Endodermal cell (in vitro differentiated cells): ENCODE data around the gene SFR1. TPM values are rescaled to one million over a fixed set of nuclear protein-coding genes. Genes with fewer than 3 reads are reported as not detected.

Experiments used
- DNase-seq: peaks from one replicate; pipeline ENCODE4 v3.0.0-alpha.2; 2017
- H3K27ac ChIP-seq: 2 replicates; pipeline ENCODE4 v1.5.1; 2013; ENCODE audit warnings: mild to moderate bottlenecking, low read depth, low read length, moderate library complexity
- H3K27me3 ChIP-seq: 2 replicates; pipeline ENCODE4 v1.6.1; 2013; ENCODE audit warnings: mild to moderate bottlenecking, low read length, moderate library complexity; ENCODE audit not compliant: insufficient read depth, control insufficient read depth, poor library complexity, severe bottlenecking
- H3K36me3 ChIP-seq: 2 replicates; pipeline ENCODE4 v1.7.0; 2013; ENCODE audit warnings: mild to moderate bottlenecking, low read length, moderate library complexity; ENCODE audit not compliant: control insufficient read depth, insufficient read depth
- H3K4me1 ChIP-seq: one replicate; pipeline ENCODE4 v1.7.0; 2013; ENCODE audit warnings: low read length; ENCODE audit not compliant: control insufficient read depth, insufficient read depth
- H3K4me3 ChIP-seq: 2 replicates; pipeline ENCODE4 v1.5.1; 2013; ENCODE audit warnings: mild to moderate bottlenecking, low read length, moderate library complexity
- H3K9ac ChIP-seq: 2 replicates; pipeline ENCODE4 v1.6.1; 2013; ENCODE audit warnings: mild to moderate bottlenecking, low read length, moderate library complexity; ENCODE audit not compliant: poor library complexity, severe bottlenecking; ENCODE audit errors: extremely low read depth
- H3K9me3 ChIP-seq: 2 replicates; pipeline ENCODE4 v1.6.1; 2013; ENCODE audit warnings: mild to moderate bottlenecking, low read length, moderate library complexity; ENCODE audit not compliant: control insufficient read depth
- H3K27ac Mint-ChIP-seq: 2 replicates; pipeline ENCODE4 v1.8.0; 2020; ENCODE audit warnings: mixed read lengths
- H3K27me3 Mint-ChIP-seq: 2 replicates; pipeline ENCODE4 v1.8.0; 2021; ENCODE audit warnings: mild to moderate bottlenecking, mixed read lengths; ENCODE audit not compliant: insufficient read depth
- H3K36me3 Mint-ChIP-seq: 2 replicates; pipeline ENCODE4 v1.8.0; 2020; ENCODE audit warnings: low read depth, mixed read lengths
- H3K4me1 Mint-ChIP-seq: 2 replicates; pipeline ENCODE4 v1.8.0; 2020; ENCODE audit warnings: mixed read lengths
- H3K4me3 Mint-ChIP-seq: 2 replicates; pipeline ENCODE4 v1.8.0; 2020; ENCODE audit warnings: mild to moderate bottlenecking, moderate library complexity, mixed read lengths
- H3K9me3 Mint-ChIP-seq: 2 replicates; pipeline ENCODE4 v1.8.0; 2020; ENCODE audit warnings: mild to moderate bottlenecking, mixed read lengths
- CTCF ChIP-seq: fragments of 200-600 bp; sonication (generic); conservative IDR thresholded peaks from 2 replicates; pipeline ENCODE4 v1.5.0; 2021; ENCODE audit warnings: antibody characterized with exemption, mild to moderate bottlenecking
- WGBS, 2 experiments: methylation state at CpG; one replicate each; pipeline versions ENCODE4 v1.1.5 to v1.1.7; 2013; ENCODE audit warnings: missing lambda C conversion rate in 2 of 2, mixed read lengths in 1 of 2; ENCODE audit not compliant: insufficient coverage in 1 of 2, insufficient read length in 1 of 2; 5-methylcytosine and 5-hydroxymethylcytosine counted together
- total RNA-seq, 2 donors: library from RNA; stranded (reverse); fragmentation: NEBNext Ultra II Directional in 1 of 2; extraction: Animal tissue kit (Norgen Biotek cat#: 25700) in 1 of 2; gene quantifications; 2 replicates in 1 of 2; 3 replicates in 1 of 2; pipeline ENCODE4 v1.2.1, GENCODE V29; 2021

SFR1 gene
- total RNA-seq, 2 donors from 2014 or later: 9.2 to 12.0 TPM

- H3K4me1 Mint-ChIP-seq: peaks cover 11% of the 10 kb centered on the region
- no peak overlapping the region for H3K27ac Mint-ChIP-seq
Observed at GRCh38 chr10:104077663-104078151, 44.3 kb upstream of the SFR1 start.

GRCh38 chr10:104080762-104081161 lies 41.2 kb upstream of the SFR1 start:
- Mint-ChIP-seq H3K27me3 (no peaks in the 10 kb centered on the region), H3K4me1 (peaks cover 23% of the 10 kb centered on the region), H3K27ac (no peak overlapping the region), H3K36me3 (no peaks in the 10 kb centered on the region), H3K4me3 (no peak overlapping the region), H3K9me3 (no peaks in the 10 kb centered on the region)
- WGBS, 2 experiments: no CpG with 5 or more reads among the region's 1 CpG
- Histone ChIP-seq H3K9ac (no peak overlapping the region), H3K9me3 (no peaks in the 10 kb centered on the region), H3K4me1 (peaks cover 5% of the 10 kb centered on the region), H3K36me3 (no peaks in the 10 kb centered on the region), H3K4me3 (no peak overlapping the region), H3K27ac (no peak overlapping the region), H3K27me3 (no peaks in the 10 kb centered on the region)
- TF ChIP-seq CTCF: peak; percentile 52
- DNase-seq: no peak

More at GRCh38 chr10:104077663-104078151, 44.3 kb upstream of the SFR1 start:
- no peaks in the 10 kb centered on the region for H3K9me3 Mint-ChIP-seq
- DNase-seq: no peak
- H3K36me3 Mint-ChIP-seq: no peaks in the 10 kb centered on the region
- Histone ChIP-seq H3K4me3 (no peak overlapping the region), H3K27ac (no peak overlapping the region), H3K9me3 (no peaks in the 10 kb centered on the region), H3K36me3 (no peaks in the 10 kb centered on the region), H3K4me1 (no peaks in the 10 kb centered on the region), H3K27me3 (no peaks in the 10 kb centered on the region), H3K9ac (no peak overlapping the region)
- TF ChIP-seq CTCF: no peak
- 86% methylated on average over 1 to 5 of the region's 5 CpGs for WGBS, 2 experiments
- no peak overlapping the region for H3K4me3 Mint-ChIP-seq
- peaks cover 3% of the 10 kb centered on the region for H3K27me3 Mint-ChIP-seq

- H3K27ac Mint-ChIP-seq: no peak overlapping the region
- no peak overlapping the region for H3K4me3 Mint-ChIP-seq
- Histone ChIP-seq H3K27ac (no peak overlapping the region), H3K9ac (no peak overlapping the region), H3K4me3 (no peak overlapping the region), H3K9me3 (no peaks in the 10 kb centered on the region), H3K27me3 (no peaks in the 10 kb centered on the region), H3K4me1 (peaks cover 5% of the 10 kb centered on the region), H3K36me3 (no peaks in the 10 kb centered on the region)
- no peaks in the 10 kb centered on the region for H3K27me3 Mint-ChIP-seq
- H3K36me3 Mint-ChIP-seq: no peaks in the 10 kb centered on the region
- 95% methylated on average over 5 of the region's 5 CpGs for WGBS, 2 experiments
- no peaks in the 10 kb centered on the region for H3K9me3 Mint-ChIP-seq
- no peak for TF ChIP-seq CTCF
- DNase-seq: no peak
- peaks cover 30% of the 10 kb centered on the region for H3K4me1 Mint-ChIP-seq
Observed at GRCh38 chr10:104081998-104082397, 40.0 kb upstream of the SFR1 start.
